ENCODE data around the gene WDPCP.
"Not testable (repeated sequence)": the region's sequence is repeated elsewhere in the genome, so short reads cannot be mapped to it uniquely, and the experiment has no call there.

WDPCP gene

DNA sequence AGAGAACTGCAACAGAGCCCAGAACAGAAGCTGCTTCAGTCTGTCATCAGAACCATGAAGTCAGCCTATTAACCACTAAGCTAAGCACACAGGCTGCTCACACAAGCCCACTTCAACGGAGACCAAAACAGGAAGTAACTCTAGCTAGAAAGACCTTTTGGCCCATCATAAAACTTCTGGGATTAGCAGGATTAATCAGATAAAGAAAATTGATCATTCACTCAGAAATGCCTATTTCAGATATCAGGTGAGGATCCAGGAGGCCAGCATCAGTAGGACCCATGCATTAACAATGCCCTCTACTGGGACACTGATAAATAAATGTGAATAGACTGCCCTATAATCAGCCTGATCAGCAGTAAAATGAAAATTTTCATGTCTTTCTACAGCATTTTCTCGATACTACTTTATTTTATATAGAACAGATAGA, 101.4 kb downstream of the WDPCP start:
- FAIRE-seq (no peak), DNase-seq (ENCODE audit: insufficient read length, low spot score) (no peak)
- TF ChIP-seq CTCF (IDR thresholded peaks at IDR 0.05; ENCODE audit: insufficient read depth, missing control alignments), result peak; percentile 46

DNA sequence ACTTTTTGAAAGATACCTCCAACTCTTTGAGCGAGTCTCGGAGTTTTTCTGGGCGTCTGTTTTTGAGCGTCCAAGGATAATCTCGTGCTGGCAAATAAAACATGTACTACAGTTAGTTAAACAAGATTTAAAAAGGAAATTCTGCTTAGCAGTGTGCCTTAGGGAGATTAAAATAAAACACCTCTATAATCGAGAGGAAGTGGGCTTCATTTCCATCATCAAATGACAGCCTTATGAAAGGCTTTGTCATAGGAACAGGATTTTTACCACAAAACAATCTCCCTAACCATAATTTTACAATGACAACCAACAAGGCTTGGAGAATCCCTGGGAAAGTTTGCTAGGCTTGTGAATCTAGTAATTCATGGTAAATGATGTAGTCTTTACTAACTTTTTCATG, 103.4 kb downstream of the WDPCP start:
- FAIRE-seq, result no peak
- no peak for TF ChIP-seq CTCF (IDR thresholded peaks at IDR 0.05; ENCODE audit: insufficient read depth, missing control alignments)
- DNase-seq (ENCODE audit: insufficient read length, low spot score), result no peak

DNA sequence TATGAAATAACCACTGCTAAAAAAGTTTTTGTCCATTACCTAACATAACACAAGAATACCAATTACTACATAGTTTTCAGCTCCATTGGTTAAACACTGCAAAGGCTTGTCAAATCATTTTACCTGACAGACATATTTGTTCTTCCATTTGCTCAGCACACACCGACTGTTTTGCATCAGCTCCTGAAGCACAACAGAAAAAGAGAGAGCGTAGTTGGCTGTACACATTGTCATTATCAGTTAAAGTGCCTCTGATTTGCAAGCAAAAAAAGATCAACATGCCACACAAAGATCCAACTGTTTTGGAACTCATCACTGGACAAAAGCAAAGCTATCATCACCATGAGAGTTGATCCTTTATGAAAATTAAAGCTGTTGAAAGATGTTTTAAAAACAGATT, 103.8 kb downstream of the WDPCP start:
- no peak for FAIRE-seq
- no peak for DNase-seq (ENCODE audit: insufficient read length, low spot score)
- TF ChIP-seq CTCF (IDR thresholded peaks at IDR 0.05; ENCODE audit: insufficient read depth, missing control alignments), result no peak

DNA sequence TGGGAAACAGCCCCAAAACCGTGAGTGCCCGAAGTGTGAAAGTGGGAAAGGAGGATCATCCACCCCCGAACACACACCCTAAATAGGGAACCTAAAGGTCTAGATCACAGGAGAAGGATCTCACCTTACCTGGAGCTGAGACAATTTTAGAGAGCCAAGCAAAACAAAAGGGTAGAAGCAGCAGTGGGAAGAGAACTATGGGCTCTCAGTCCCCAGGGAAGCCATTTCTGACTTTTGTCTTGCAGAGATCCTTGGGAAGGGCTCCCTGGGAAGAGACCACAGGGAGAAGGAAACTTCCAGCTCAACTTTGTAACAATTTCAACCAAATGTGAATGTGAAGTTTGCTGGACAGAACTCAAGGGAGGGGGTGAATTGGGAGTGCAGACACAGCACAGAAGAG, 110.6 kb downstream of the WDPCP start:
- DNase-seq (ENCODE audit: insufficient read length, low spot score), result no peak
- no peak for FAIRE-seq
- no peak for TF ChIP-seq CTCF (IDR thresholded peaks at IDR 0.05; ENCODE audit: insufficient read depth, missing control alignments)

GRCh38 chr2:63469313-63469712, 119.0 kb downstream of the WDPCP start:
- FAIRE-seq; DNase-seq (ENCODE audit: insufficient read length, low spot score): not testable (repeated sequence)

DNA sequence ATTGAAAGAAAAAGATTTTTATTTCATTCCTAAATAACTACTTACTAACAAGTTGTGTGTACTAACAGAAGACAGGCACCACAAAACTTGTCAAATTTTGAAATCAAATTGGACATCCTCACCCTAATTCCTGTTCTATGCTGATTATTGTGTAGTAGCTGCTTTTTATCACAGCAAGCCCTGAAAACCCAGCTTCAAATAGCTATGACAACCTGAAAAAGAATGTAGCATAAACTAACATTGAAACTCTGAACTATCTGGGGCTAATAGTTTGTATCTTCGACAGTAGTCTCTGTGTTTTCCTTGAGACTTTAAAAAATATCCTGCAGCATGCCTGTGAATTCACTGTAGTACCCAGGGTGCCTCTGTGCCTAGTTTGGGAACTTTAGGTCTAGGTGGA, 122.6 kb downstream of the WDPCP start:
- TF ChIP-seq CTCF (IDR thresholded peaks at IDR 0.05; ENCODE audit: insufficient read depth, missing control alignments), result no peak
- no peak for FAIRE-seq
- no peak for DNase-seq (ENCODE audit: insufficient read length, low spot score)

- TF ChIP-seq CTCF (IDR thresholded peaks at IDR 0.05; ENCODE audit: insufficient read depth, missing control alignments), result no peak
- FAIRE-seq (no peak), DNase-seq (ENCODE audit: insufficient read length, low spot score) (no peak)
Measured at GRCh38 chr2:63463142-63463541, 125.1 kb downstream of the WDPCP start.

DNA sequence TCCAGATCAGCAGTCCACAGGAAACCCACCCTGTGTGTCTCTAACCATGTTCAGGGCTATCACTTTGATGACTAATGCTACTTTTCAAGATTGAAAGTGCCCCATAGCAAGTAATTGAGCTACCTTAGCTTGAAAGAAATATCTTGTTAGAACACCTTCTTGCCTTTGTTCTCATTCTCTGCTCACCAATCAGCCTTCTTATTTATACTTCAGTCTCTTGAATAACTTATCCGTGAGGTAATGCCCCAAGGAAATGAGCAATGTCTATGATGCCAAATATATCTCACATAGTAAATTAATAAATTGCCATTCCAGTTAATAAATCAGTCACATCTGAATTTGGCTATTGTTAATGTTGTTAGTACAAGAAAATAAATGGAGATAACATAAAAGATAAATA, 141.6 kb downstream of the WDPCP start:
- no peak for FAIRE-seq
- TF ChIP-seq CTCF (IDR thresholded peaks at IDR 0.05; ENCODE audit: insufficient read depth, missing control alignments), result no peak
- no peak for DNase-seq (ENCODE audit: insufficient read length, low spot score)

Data from D721Med (cell line).